GM18868 (cell line): Measurements from ENCODE around the gene ATG16L1.

Source experiments
- ATAC-seq: cut with Tn5 transposase; IDR thresholded peaks from one replicate; pipeline ENCODE4 v1.9.1; 2021; ENCODE audit warnings: mild to moderate bottlenecking, moderate library complexity; ENCODE audit not compliant: unreplicated experiment

Gene ATG16L1

GRCh38 chr2:233256048-233256447 lies 4.6 kb downstream of the ATG16L1 start:
- ATAC-seq: no peak

- ATAC-seq: no peak
Observed at GRCh38 chr2:233258211-233258610, 6.7 kb downstream of the ATG16L1 start.

GRCh38 chr2:233259730-233260129 lies 8.3 kb downstream of the ATG16L1 start:
- no peak for ATAC-seq

- no peak for ATAC-seq
Observed at GRCh38 chr2:233260661-233261060, 9.2 kb downstream of the ATG16L1 start.

- ATAC-seq: peak; percentile 77
Observed at GRCh38 chr2:233261819-233262555, 10.5 kb downstream of the ATG16L1 start.

- no peak for ATAC-seq
Observed at GRCh38 chr2:233262562-233262961, 11.1 kb downstream of the ATG16L1 start.

- ATAC-seq: no peak
Observed at GRCh38 chr2:233263045-233263570, 11.6 kb downstream of the ATG16L1 start.

GRCh38 chr2:233264667-233265066 lies 13.2 kb downstream of the ATG16L1 start:
- ATAC-seq: no peak

GRCh38 chr2:233265899-233266431 lies 14.5 kb downstream of the ATG16L1 start:
- peak; percentile 44 for ATAC-seq

GRCh38 chr2:233266481-233266880 lies 15.0 kb downstream of the ATG16L1 start:
- no peak for ATAC-seq

GRCh38 chr2:233267516-233268245 lies 16.2 kb downstream of the ATG16L1 start:
- ATAC-seq: peak; percentile 77

GRCh38 chr2:233270366-233270765 lies 18.9 kb downstream of the ATG16L1 start:
- no peak for ATAC-seq

- no peak for ATAC-seq
Observed at GRCh38 chr2:233270951-233271350, 19.5 kb downstream of the ATG16L1 start.

GRCh38 chr2:233271693-233272092 lies 20.2 kb downstream of the ATG16L1 start:
- ATAC-seq: no peak

GRCh38 chr2:233273120-233273519 lies 21.6 kb downstream of the ATG16L1 start:
- ATAC-seq: no peak

GRCh38 chr2:233275223-233275622 lies 23.8 kb downstream of the ATG16L1 start:
- ATAC-seq: no peak

GRCh38 chr2:233278921-233279320 lies 27.4 kb downstream of the ATG16L1 start:
- ATAC-seq: no peak

- ATAC-seq: no peak
Observed at GRCh38 chr2:233280114-233280693, 28.7 kb downstream of the ATG16L1 start.

- no peak for ATAC-seq
Observed at GRCh38 chr2:233281553-233281952, 30.1 kb downstream of the ATG16L1 start.

- ATAC-seq: no peak
Observed at GRCh38 chr2:233281992-233282603, 30.6 kb downstream of the ATG16L1 start.

GRCh38 chr2:233285921-233286320 lies 34.4 kb downstream of the ATG16L1 start:
- no peak for ATAC-seq
